GM18508 (cell line): ENCODE results near the gene ANAPC15.

Source experiments
- ATAC-seq: cut with Tn5 transposase; IDR thresholded peaks from one replicate; pipeline ENCODE4 v1.9.1; 2021; ENCODE audit warnings: moderate number of reproducible peaks; ENCODE audit not compliant: insufficient read depth, unreplicated experiment

ANAPC15 gene

DNA sequence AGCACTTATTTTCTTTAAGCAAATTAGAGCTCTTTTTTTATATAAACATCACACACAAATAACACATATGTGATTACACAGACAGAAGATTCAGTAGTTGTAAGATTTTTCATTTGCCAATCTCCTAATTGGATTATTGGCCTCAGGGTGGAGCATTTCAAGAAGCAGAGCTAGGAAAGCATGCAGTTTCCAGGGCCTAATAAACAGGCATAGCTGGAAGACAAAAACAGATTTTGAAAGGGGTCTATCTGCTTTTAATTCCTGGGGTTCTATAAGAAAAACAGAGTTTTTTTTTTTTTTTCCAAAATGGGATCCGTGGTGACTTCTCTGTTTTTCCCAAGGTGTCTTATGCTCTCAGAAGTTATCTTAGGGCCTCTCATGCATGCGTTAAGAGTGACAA lies 15.4 kb upstream of the ANAPC15 start:
- ATAC-seq = no peak

DNA sequence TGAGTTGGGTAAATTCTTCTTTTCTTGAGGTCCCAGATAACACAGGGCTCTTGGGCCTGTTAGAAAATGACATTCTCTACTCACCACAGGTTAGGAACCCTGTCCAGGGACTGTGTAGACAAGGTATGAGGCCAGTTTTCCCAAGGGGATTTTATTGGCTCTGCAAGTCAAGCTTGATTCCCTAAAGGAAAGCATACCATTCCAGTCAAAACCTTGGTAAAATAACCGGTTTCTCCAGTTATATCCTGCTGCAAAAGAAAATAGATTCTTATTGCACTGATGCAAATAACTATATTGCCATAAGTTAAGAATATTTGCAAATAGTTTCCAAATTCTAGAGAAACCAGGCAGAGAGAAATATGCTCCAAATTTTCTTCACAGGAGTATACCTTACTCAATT lies 13.5 kb upstream of the ANAPC15 start:
- no peak for ATAC-seq

DNA sequence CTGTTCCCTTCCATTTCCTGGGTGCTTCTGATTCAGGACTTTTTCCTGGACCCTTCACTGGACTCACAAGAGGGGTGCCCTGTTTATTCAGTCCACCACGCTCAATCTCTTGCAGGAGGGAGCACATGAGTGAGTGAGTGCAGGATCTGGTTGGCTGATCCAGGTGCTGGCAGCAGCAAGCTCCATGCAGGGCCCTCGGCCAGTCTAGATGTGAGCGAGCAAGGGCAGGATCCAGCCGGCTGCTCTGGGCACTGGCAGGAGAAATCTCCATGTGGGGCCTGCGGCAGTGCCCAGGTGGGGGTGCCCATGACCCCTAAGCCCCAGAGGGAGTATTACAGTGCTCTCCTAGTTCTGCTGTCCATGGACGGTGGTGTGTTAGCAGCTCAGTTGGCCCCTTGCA lies 11.6 kb upstream of the ANAPC15 start:
- ATAC-seq = no peak

DNA sequence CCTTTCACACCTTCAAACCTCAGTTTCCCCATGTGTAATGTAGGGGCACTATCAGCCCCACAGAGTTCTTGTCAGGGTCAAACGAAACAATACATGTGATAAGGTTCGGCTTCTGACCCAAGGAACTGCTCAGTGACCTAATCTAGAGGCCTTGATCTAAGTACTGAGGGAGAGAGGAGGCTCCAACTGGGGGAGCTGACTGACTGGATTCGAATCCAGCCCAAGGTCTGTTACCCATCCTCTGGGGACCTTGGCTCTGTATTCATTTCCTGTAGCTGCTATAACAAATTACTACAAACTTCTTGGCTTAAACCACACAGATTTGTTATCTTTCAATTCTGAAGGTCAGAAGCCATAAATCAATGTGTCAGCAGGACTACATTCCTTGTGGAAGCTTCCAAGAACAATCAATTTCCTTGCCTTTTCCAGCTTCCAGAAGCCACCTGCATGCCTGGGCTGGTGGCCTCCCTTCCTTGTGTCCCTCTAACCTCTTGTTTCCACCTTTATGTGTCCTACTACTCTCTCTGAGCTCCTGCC lies 10.7 kb upstream of the ANAPC15 start:
- no peak for ATAC-seq

DNA sequence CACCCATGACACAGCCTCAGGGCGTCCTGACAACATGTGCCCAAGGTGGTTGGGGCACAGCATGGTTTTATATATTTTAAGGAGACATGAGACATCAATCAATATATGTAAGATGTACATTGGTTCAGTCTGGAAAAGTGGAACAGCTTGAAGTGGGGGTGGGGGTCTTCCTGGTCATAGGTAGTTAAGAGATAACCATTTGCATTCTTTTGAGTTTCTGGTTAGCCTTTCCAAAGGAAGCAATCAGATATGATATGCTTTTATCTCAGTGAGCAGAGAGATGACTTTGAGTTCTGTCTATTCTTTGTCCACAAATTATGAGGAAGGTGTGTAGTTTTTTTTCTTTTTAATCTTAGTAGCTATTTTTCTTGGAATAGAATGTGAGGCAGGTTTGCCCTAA lies 10.1 kb upstream of the ANAPC15 start:
- ATAC-seq = no peak

DNA sequence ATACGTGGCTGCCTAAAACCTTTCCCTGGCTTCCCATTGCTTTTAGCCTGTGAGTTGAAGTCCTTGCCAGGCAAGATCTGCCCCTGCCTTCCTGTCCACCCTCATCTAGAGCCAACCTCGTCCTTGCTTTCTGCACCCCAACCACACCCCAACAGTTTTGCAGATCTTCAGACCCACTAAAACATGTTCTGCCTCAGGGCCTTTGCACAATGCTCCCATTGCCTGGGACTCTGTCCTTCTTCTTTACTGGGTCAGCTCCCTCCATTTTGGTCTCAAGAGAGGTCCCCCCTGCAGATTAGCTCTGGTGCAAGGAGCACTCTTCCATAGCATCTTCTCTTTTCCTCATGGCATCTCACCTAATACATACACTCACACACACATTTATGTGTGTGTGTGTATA lies 8.4 kb upstream of the ANAPC15 start:
- ATAC-seq = no peak

DNA sequence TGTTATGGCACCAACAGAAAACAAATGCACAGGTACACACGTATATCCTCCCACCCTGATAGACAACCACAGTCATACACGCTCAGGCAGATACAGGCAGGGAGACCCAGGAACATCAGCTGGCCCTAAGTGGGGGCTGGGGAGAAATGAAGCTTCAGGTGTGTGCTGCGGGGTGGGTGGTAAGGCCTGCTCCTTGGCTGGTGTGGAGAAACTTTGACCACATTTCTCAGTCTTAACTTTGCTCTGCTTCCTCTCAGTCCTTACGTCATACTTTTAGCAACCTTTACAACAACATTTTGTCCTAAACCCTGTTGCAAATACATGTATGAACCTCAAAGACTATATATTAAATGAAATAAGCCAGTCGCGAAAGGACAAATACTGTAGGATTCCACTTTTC lies 6.7 kb upstream of the ANAPC15 start:
- ATAC-seq = no peak

DNA sequence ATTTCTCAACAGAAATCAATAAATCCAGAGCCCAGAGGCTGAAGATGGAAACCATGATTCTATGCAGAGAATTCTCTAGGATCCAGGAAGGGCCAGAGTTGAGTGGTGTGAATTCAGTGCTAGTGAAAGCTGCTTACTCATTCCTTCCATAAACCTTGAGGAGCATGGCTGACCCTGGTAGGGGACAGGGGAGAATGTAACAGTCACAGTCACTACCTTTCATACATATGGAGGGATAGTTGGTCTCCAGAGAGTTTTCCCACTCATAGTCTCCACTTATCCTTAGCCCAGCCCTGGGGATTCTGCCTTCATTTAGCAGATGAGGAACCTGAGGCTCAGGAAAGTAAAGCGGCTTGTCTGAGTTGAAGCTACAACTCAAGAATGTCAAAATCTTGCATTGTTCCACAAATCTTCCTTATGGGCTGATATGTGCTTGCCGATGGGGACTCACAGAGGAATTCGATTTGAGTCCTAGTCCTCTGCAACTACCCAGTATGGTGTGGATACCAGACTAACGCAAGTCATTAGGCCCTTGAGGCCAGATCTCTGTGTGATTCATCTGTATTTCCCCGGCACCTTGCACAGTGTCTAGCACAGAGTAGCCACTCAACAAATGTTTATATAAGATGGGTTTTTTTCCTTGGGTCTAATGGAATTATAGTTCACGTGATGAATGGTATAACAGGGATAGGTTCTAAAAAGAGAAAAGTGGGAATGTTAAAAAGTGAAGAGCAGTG lies 3.7 kb upstream of the ANAPC15 start:
- ATAC-seq = no peak

DNA sequence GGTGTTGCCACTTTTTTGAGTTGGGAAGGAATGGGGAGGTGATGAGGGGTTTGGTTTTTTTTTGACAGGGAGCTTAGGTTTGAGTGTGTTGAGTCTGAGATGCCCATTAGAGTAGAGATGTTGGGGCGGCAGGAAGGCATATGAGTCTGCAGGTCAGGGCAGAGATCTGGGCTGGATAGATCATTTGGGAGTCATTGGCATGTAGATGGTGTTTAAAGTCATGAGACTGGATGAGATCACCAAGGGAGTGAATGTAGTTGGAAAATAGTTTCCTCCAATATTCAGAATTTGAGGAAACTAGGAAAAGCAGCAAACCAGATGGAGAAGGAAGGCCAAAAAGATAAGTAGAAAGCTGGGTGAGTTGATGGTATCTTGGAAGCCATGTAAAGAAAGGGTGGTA lies 2.1 kb upstream of the ANAPC15 start:
- ATAC-seq = no peak

DNA sequence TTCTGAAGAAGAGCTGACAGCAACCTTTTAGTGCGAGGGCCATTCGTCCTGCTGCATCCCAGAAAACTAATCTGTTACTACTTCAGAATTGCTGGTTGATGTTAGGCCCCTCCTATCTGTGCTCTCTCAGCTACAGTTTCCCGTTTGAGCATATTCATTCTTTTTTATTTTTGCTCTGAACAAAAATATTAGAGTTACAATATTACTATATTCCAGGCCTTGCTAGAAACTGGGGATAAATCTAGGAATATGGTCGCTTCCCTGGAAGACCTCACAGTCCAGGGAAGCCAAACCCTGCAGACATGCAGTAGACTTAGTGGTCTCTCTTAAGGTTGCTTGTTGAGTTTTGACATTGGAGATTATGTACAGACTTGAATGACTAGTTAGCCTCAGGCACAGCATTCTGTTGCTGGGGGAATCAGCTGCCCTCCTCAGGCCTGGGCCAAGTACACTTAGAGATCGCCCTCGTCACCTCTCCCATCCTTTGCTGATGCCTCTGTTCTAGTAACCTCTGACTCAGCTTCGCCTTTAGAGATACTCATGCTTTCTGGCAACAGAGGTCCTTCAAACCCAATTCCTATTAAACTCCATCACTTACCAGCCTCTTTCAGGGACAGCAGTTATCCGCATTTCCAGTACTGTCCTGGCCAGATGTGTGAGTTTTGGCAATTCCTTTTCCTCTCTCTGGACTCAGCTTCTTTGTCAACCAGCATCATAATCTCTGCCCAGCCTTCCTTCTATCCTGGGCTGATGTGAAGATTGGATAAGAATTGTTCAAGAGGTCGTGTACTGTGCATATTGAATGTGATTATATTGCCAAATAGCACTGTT lies 698 bp upstream of the ANAPC15 start:
- ATAC-seq = no peak

DNA sequence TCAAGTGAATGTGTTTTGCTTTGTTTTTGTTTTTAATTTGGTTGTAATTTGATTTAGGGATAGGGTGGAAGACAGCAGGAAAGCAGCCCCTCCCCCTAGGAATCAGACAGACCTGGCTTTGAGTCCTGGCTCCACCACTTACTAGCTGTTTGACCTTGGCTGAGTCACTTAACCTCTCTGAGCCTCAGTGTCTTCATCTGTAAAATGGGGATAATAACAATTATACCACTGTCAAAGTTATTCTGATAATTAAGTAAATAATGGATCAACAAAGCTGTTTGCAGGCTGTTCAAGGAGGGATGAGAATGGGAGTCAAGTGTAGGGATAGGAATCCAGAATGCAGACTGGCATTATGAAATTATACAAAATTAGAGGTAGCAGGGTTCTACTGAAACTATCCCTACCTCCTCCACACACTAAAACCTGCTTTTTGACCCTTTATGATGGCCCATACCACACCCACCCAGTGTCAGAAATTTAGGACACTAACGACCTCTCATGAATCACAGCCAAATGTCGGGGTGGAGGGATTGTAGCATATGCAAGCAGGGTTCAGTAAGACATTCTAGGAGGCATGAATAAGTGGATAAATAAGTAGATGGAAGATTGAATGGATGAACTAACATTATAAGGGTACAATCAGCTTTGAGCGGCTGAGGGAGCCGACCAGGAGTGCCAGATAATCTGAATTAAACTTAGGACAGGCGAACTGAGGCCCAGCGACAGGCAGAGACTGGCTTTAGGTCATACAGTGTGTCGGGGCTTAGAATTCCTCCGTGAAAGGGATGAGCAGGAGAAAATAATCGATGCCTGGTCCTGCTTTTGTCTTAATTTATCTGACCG lies 974 bp downstream of the ANAPC15 start:
- no peak for ATAC-seq

DNA sequence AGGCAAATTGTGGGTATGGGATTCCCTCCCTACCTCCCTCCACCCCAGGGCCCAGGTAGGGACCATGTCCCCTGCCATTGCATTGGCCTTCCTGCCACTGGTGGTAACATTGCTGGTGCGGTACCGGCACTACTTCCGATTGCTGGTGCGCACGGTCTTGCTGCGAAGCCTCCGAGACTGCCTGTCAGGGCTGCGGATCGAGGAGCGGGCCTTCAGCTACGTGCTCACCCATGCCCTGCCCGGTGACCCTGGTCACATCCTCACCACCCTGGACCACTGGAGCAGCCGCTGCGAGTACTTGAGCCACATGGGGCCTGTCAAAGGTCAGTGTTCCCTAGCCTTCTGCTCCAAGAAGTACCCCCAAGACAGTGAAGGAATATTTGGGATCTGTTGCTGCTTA lies 6.6 kb downstream of the ANAPC15 start, which contains the start of gene TOMT:
TSS of gene TOMT (plus strand) at position 37 of the 400 bp plus-strand sequence. CDS start at position 65, 28 bp downstream.
- ATAC-seq = no peak

DNA sequence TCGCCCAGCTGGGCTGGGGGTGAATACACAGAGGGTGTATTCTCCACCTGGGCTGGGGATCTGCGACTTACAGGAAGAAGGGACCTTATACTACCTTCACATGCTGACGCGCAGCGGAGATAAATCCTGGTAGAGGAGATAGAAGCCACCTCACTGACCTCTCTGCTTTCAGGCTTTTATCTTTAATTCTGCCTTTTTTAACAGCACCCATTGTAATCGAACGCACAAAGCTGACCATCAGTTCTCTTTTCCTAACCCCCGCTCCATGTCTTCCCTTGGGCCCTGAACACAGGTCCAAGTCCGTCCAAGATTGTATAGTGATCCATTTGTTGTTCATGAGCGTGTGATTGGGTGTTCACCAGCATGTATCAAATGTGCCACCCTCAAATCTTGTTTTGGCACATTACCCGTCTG lies 8.7 kb downstream of the ANAPC15 start:
- no peak for ATAC-seq

DNA sequence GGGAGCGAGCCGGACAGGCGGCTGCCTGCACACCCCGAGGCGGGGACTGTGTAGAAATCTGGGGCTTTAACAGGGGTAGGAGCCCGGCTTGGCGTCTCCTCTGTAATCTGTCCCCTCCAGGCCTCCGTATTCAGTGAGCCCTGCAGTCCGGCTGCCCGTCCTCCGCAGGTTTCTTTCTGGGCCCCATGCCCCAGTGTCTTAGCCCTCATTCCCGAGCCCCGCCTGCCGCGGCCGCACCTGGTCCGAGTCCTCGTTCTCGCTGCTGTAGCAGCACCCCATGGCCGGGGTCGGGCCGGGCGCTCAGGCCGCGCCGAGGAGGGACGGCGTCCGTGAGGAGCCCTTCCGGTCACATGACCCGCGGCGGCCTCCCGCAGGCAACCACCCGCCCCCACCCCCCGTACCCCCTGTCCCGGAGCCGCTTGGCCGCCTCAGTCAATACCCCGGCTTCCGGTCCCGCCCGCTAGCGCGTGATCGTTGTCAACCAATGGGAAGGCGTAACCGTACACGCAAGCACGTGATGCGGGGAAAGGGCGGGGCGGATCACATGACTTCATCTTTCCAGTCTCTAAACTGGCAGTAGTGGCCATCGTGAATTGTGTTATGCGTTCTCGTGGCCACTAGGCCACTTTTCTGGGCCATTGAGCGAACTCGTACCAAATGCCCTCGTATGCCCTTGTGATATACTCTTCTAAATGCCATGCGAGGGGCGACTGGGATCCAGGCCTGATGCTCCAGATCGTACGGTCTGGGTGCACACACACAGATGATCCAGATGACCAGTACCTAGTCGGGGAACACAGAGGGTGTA lies 9.3 kb downstream of the ANAPC15 start, which contains the start of gene LAMTOR1:
TSS of gene LAMTOR1 (minus strand) at position 352 of the 808 bp plus-strand sequence. CDS start at position 279, 73 bp downstream.
- ATAC-seq = no peak

DNA sequence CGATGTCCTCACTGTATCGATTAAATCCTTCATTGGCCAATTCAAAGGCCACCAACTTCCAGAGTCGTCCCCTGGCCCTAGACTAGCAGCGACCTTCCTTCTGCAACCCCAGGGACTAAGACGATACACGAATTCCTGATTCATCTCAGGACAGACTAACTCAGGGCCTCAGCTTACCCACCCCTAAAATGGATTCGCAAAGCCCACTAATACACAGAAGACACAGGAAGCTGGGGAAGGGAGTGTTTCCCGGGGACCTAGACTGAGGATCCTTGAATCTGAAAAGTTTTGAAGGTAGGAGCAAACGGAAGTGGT lies 9.9 kb downstream of the ANAPC15 start:
- no peak for ATAC-seq

DNA sequence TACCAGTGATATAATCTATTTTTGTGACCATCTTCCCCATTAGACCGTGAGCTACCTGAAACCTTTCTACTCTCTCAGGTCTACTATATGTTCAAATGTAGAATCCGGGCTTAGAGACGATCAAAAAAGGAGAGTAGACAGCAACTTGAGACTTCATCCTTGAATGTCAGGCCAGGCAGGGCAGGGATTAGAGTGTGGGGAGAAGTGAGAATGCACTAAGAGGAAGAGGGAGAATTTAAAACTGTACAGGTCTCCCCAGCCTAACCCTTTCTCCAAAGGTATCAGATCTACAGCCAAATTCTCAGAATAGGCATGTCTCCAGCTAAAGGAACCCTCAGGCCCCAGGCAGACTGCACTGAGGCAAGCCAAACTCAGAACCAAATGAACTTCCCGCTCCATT lies 10.3 kb downstream of the ANAPC15 start:
- ATAC-seq = no peak

DNA sequence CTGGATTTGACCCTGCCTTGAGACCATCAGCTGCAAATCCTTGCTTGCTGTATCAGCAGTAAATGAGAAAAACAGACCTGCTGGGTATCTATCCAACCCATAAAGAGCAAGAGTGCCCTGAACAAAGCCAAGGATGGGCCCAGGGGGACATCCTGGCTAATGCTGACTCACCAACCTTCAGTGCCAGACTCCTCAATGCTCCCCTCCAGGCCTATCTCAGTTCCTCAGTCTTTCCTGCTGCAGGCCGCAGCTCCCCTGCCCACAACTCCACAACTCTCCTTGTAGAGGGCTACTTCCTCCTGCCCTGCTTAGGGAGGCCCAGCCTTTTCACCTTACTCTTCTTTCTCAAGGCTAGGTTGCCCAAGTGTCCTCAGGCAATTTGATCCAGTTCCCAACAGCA lies 12.0 kb downstream of the ANAPC15 start:
- ATAC-seq = no peak

DNA sequence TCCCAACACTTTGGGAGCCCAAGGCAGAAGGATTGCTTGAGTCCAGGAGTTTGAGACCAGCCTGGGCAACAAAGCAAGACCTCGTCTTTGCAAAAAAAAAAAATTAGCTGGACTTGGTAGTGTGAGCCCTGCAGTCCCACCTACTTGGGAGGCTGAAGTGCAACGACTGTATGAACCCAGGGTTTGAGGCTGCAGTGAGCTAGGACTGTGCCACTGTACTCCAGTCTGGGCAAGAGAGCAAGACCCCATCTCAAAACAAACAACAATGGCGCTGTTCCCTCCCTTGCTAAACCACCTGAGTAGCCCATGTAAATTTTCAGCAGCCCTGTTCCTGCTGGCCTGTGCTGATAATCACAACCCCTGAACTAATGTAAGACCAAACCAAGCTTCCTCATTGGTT lies 12.5 kb downstream of the ANAPC15 start:
- no peak for ATAC-seq

DNA sequence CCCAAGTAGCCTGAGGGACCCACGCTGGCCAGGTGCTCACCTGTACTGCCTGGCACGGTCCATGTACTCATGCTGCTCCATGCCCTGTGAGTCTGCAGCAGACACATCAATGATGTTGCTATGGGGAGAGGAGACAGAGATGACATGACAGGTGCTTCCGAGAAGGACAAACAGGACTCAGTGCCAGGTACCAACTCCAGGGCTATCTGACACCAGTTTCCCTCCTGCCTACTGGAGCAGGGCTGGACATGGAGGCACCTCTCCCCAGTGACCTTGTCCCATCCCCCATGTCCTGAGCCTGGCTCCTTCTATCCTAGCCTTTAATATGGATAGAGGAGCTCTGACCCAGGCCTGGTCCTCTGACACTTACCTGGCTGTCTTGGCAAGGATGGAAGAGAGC lies 13.8 kb downstream of the ANAPC15 start:
- ATAC-seq = no peak

DNA sequence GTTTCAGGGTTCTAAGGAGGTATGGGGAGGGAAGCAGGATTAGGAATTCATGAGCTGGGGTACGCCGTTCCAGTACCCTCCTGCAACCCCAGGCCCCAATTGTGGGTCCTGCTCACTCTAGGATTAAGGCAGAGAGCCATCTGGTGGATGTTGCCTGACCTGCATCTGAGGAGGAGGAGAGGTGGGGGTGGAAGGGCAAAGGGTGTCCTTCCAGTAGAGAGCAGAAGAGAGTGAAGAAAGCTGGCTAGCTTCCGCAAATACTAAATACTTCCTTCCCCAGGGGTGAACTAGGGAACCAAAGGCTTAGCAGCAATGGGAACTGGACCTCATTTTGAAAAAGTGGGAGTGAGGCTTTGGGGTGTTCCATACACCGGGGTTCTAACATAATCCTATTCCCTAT lies 21.2 kb downstream of the ANAPC15 start:
- no peak for ATAC-seq
